ENCODE measurements around the gene HAL. TPM values are rescaled to one million over a fixed set of nuclear protein-coding genes. Genes with fewer than 3 reads are reported as not detected.

Gene HAL
- total RNA-seq, 1 experiment from 2014 or later = 1.5 TPM

GRCh38 chr12:95963096-95963495, 33.0 kb downstream of the HAL start:
- POLR2A ChIA-PET (ENCODE audit: unreplicated experiment) = no interaction called here
- Histone ChIP-seq H3F3A (ENCODE audit: low read length, unreplicated experiment) (no peaks in the 10 kb centered on the region), H3K4me1 (ENCODE audit: insufficient read depth, low read length) (no peaks in the 10 kb centered on the region), H3K27ac (ENCODE audit: low read length) (no peak overlapping the region), H3K9ac (ENCODE audit: low read length) (no peak overlapping the region), H2AFZ (ENCODE audit: low read length) (no peak overlapping the region), H3K79me2 (ENCODE audit: low read length) (no peaks in the 10 kb centered on the region), H3K9me3 (ENCODE audit: low read length) (no peaks in the 10 kb centered on the region), H3K36me3 (ENCODE audit: low read depth, low read length) (no peaks in the 10 kb centered on the region), H3K9me2 (replicated peaks; ENCODE audit: low read length) (no peaks in the 10 kb centered on the region), H3K4me3 (ENCODE audit: low read length) (no peak overlapping the region), H3K4me2 (ENCODE audit: low read length) (no peak overlapping the region), H4K20me1 (ENCODE audit: low read length) (no peaks in the 10 kb centered on the region), H3K27me3 (ENCODE audit: low read length) (no peaks in the 10 kb centered on the region)
- CTCF ChIA-PET = interaction anchor here (0.5 to 0.6 kb wide), 3 partner anchors 36 to 409 kb away, joined by 3 read pairs; no protein-coding TSS in a partner anchor
- ATAC-seq (peak; percentile 86), DNase-seq (peak; percentile 52)
- intact Hi-C loops (cut with micrococcal nuclease) = no loop called here
- TF ChIP-seq CTCF (conservative IDR thresholded peaks at IDR 0.05; ENCODE audit: low read depth, low read length) (peak; percentile 69), EZH2phosphoT487 (IDR thresholded peaks at IDR 0.05; ENCODE audit: borderline replicate concordance, low read length) (no peak)
- BruUV-seq (replicated peaks) = no TSS peak

- Histone ChIP-seq H3K4me1 (ENCODE audit: insufficient read depth, low read length) (no peaks in the 10 kb centered on the region), H2AFZ (ENCODE audit: low read length) (no peak overlapping the region), H4K20me1 (ENCODE audit: low read length) (no peaks in the 10 kb centered on the region), H3K4me2 (ENCODE audit: low read length) (no peak overlapping the region), H3K27ac (ENCODE audit: low read length) (no peak overlapping the region), H3K27me3 (ENCODE audit: low read length) (no peaks in the 10 kb centered on the region), H3K36me3 (ENCODE audit: low read depth, low read length) (no peaks in the 10 kb centered on the region), H3K9ac (ENCODE audit: low read length) (no peak overlapping the region), H3K9me3 (ENCODE audit: low read length) (no peaks in the 10 kb centered on the region), H3F3A (ENCODE audit: low read length, unreplicated experiment) (no peaks in the 10 kb centered on the region), H3K9me2 (replicated peaks; ENCODE audit: low read length) (no peaks in the 10 kb centered on the region), H3K4me3 (ENCODE audit: low read length) (no peak overlapping the region), H3K79me2 (ENCODE audit: low read length) (no peaks in the 10 kb centered on the region)
- DNase-seq (no peak), ATAC-seq (no peak)
- intact Hi-C loops (cut with micrococcal nuclease) = no loop called here
- CTCF ChIA-PET = no interaction called here
- no TSS peak for BruUV-seq (replicated peaks)
- no peak for TF ChIP-seq EZH2 (IDR thresholded peaks at IDR 0.05; ENCODE audit: low read length, unreplicated experiment)
- no peak for TF ChIP-seq CTCF (conservative IDR thresholded peaks at IDR 0.05; ENCODE audit: low read depth, low read length)
- TF ChIP-seq EZH2phosphoT487 (IDR thresholded peaks at IDR 0.05; ENCODE audit: borderline replicate concordance, low read length) = no peak
- POLR2A ChIA-PET (ENCODE audit: unreplicated experiment) = interaction anchor here (0.6 kb wide), 1 partner anchor 7 kb away, joined by 13 read pairs; no protein-coding TSS in a partner anchor
Observed at GRCh38 chr12:95962222-95962621, 33.9 kb downstream of the HAL start.

- no peak overlapping the region for H3K9ac ChIP-seq (ENCODE audit: low read length)
- ChIA-PET POLR2A (ENCODE audit: unreplicated experiment) (no interaction called here), CTCF (interaction anchor here (0.7 kb wide), 1 partner anchor 137 kb away, joined by 3 read pairs; no protein-coding TSS in a partner anchor)
- ATAC-seq (no peak), DNase-seq (no peak)
- TF ChIP-seq EZH2 (IDR thresholded peaks at IDR 0.05; ENCODE audit: low read length, unreplicated experiment) = no peak
- TF ChIP-seq CTCF (conservative IDR thresholded peaks at IDR 0.05; ENCODE audit: low read depth, low read length) = no peak
- no peak for TF ChIP-seq EZH2phosphoT487 (IDR thresholded peaks at IDR 0.05; ENCODE audit: borderline replicate concordance, low read length)
- H2AFZ ChIP-seq (ENCODE audit: low read length) = no peak overlapping the region
- H4K20me1 ChIP-seq (ENCODE audit: low read length) = no peaks in the 10 kb centered on the region
- H3K9me2 ChIP-seq (replicated peaks; ENCODE audit: low read length) = no peaks in the 10 kb centered on the region
- no peaks in the 10 kb centered on the region for H3K36me3 ChIP-seq (ENCODE audit: low read depth, low read length)
- H3K79me2 ChIP-seq (ENCODE audit: low read length) = no peaks in the 10 kb centered on the region
- no peaks in the 10 kb centered on the region for H3F3A ChIP-seq (ENCODE audit: low read length, unreplicated experiment)
- no peak overlapping the region for H3K4me2 ChIP-seq (ENCODE audit: low read length)
- intact Hi-C loops (cut with micrococcal nuclease) = no loop called here
- no peak overlapping the region for H3K4me3 ChIP-seq (ENCODE audit: low read length)
- BruUV-seq (replicated peaks) = no TSS peak
- no peak overlapping the region for H3K27ac ChIP-seq (ENCODE audit: low read length)
- no peaks in the 10 kb centered on the region for H3K27me3 ChIP-seq (ENCODE audit: low read length)
- H3K9me3 ChIP-seq (ENCODE audit: low read length) = no peaks in the 10 kb centered on the region
- no peaks in the 10 kb centered on the region for H3K4me1 ChIP-seq (ENCODE audit: insufficient read depth, low read length)
Observed at GRCh38 chr12:95960241-95960640, 35.9 kb downstream of the HAL start.

All from PC-3 (cell line).